ENCODE measurements around the gene TPK1. TPM values are rescaled to one million over a fixed set of nuclear protein-coding genes. Genes with fewer than 3 reads are reported as not detected.

TPK1 gene
- total and polyA plus RNA-seq, 2 of the 8 experiments (the other 6 are each of a cell fraction or from before 2014, with no cell fraction given) = 1.9 to 2.7 TPM

DNA sequence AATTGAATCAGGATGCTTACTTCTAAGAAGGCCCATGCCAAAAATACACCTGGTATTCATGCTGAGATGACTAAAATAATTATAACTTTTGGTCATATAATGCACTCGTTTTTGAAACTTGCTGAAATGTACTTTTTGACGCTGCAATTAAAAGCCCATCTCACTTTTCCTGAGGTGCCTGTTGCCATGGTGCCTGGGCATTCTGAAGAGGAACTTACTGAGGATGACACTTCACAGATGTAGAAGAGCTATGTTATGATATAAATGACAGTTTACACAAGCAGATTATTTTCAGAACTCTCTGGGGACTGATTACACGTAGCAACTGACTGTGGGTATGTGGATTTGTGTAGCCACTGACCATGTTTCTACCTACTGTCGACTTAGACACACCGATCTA lies 182.4 kb downstream of the TPK1 start:
- Histone ChIP-seq H2AK5ac (ENCODE audit: low read depth, low read length) (no peak overlapping the region), H3K56ac (replicated peaks; ENCODE audit: insufficient read length, low read depth, low read length) (no peak overlapping the region), H4K8ac (ENCODE audit: extremely low read depth, insufficient read depth, low read length) (no peak overlapping the region), H4K5ac (ENCODE audit: insufficient read length, low read depth, low read length) (no peak overlapping the region), H3K79me2 (ENCODE audit: control insufficient read depth in 1 of 2, insufficient read depth in 2 of 2, low read length in 2 of 2) (no peaks in the 10 kb centered on the region), H3K36me3 (ENCODE audit: control insufficient read depth in 2 of 4, insufficient read depth in 4 of 4, low read length in 3 of 4) (no peaks in the 10 kb centered on the region; a peak in 1 of 8 replicates), H3K4me1 (replicated peaks in 1 of 4; ENCODE audit: control insufficient read depth in 3 of 4, insufficient read depth in 4 of 4, low read length in 3 of 4) (no peaks in the 10 kb centered on the region), H3K27me3 (replicated peaks in 1 of 4; ENCODE audit: control insufficient read depth in 3 of 4, extremely low read depth in 1 of 4, insufficient read depth in 3 of 4, low read length in 3 of 4) (no peaks in the 10 kb centered on the region), H2BK20ac (ENCODE audit: low read length) (no peak overlapping the region), H4K20me1 (replicated peaks in 1 of 2; ENCODE audit: control insufficient read depth in 1 of 2, insufficient read depth in 2 of 2, low read length in 2 of 2) (no peaks in the 10 kb centered on the region), H3K9ac (replicated peaks in 1 of 4; ENCODE audit: extremely low read depth in 1 of 4, low read depth in 3 of 4, low read length in 3 of 4) (no peak overlapping the region), H2BK12ac (ENCODE audit: low read depth, low read length) (no peak overlapping the region), H3K9me3 (ENCODE audit: insufficient read depth in 2 of 2, low read depth in 1 of 2, low read length in 1 of 2) (peaks cover 6 to 10% of the 10 kb centered on the region in 2 experiments; a peak in 3 of 4 replicates), H2BK120ac (replicated peaks; ENCODE audit: low read depth, low read length) (no peak overlapping the region), H2AFZ (ENCODE audit: low read length) (no peak overlapping the region), H2BK5ac (ENCODE audit: low read depth, low read length) (no peak overlapping the region), H3K23ac (ENCODE audit: insufficient read length) (no peak overlapping the region), H3K14ac (ENCODE audit: insufficient read length) (no peak overlapping the region), H2BK15ac (ENCODE audit: low read length) (no peak overlapping the region), H3K18ac (ENCODE audit: extremely low read depth, low read length) (no peak overlapping the region), H4K91ac (replicated peaks; ENCODE audit: insufficient read length, low read length) (no peak overlapping the region), H3K4me2 (ENCODE audit: insufficient read depth in 1 of 2, low read depth in 2 of 2, low read length in 2 of 2) (no peak overlapping the region), H3K4ac (replicated peaks; ENCODE audit: insufficient read length, low read depth, low read length) (no peak overlapping the region), H3K23me2 (ENCODE audit: low read depth, low read length) (no peaks in the 10 kb centered on the region), H3K27ac (ENCODE audit: low read depth, low read length) (no peak overlapping the region), H3K79me1 (ENCODE audit: low read depth, low read length) (no peaks in the 10 kb centered on the region), H3K4me3 (ENCODE audit: extremely low read depth in 1 of 4, insufficient read depth in 2 of 4, low read depth in 3 of 4, low read length in 4 of 4) (no peak overlapping the region)
- ChIA-PET CTCF (ENCODE audit: partially characterized antibody) (no interaction called here), POLR2A (ENCODE audit: partially characterized antibody) (no interaction called here)
- DNase-seq (ENCODE audit: low read depth in 1 of 2, low spot score in 2 of 2) = no peak
- WGBS, 2 experiments (ENCODE audit: extremely low coverage in 1 of 2, insufficient coverage in 1 of 2, insufficient read length in 1 of 2, insufficient replicate concordance in 2 of 2, low coverage in 1 of 2, low lambda C conversion rate in 2 of 2, missing lambda C conversion rate in 1 of 2) = 92% methylated on average over 5 of the region's 5 CpGs; no CpG with 5 or more reads in 1 of the 2 experiments
- FAIRE-seq = no peak
- TF ChIP-seq ZNF274 (IDR thresholded peaks at IDR 0.05; ENCODE audit: borderline replicate concordance, extremely low read depth, low read length) = no peak
- no peak for TF ChIP-seq KDM4A (IDR thresholded peaks at IDR 0.05; ENCODE audit: low read depth, low read length, severe bottlenecking)
- TF ChIP-seq CTBP2 (IDR thresholded peaks at IDR 0.05; ENCODE audit: borderline replicate concordance, insufficient read depth, insufficient read length, low read length) = no peak
- TF ChIP-seq, protein P1, sequence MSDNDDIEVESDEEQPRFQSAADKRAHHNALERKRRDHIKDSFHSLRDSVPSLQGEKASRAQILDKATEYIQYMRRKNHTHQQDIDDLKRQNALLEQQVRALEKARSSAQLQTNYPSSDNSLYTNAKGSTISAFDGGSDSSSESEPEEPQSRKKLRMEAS (IDR thresholded peaks at IDR 0.05) = no peak
- no peak for TF ChIP-seq SP2 (IDR thresholded peaks at IDR 0.05; ENCODE audit: low read length)
- TF ChIP-seq EZH2 (IDR thresholded peaks at IDR 0.05; ENCODE audit: low read depth, low read length, severe bottlenecking) = no peak
- no peak for TF ChIP-seq RXRA (IDR thresholded peaks at IDR 0.05; ENCODE audit: insufficient read depth, low read depth, low read length)
- TF ChIP-seq ASH2L (IDR thresholded peaks at IDR 0.05; ENCODE audit: low read length) = no peak
- TF ChIP-seq EP300 (IDR thresholded peaks at IDR 0.05; ENCODE audit: borderline replicate concordance in 1 of 2, low read depth in 2 of 2, low read length in 2 of 2) = no peak
- no peak for TF ChIP-seq RAD21 (IDR thresholded peaks at IDR 0.05 in 1 of 2, conservative IDR thresholded peaks at IDR 0.05 in 1 of 2; ENCODE audit: low read depth in 2 of 2, low read length in 2 of 2)
- TF ChIP-seq RFX5 (IDR thresholded peaks at IDR 0.05; ENCODE audit: borderline replicate concordance, low read depth, low read length) = no peak
- TF ChIP-seq CBX8 (IDR thresholded peaks at IDR 0.05; ENCODE audit: borderline replicate concordance, low read depth, low read length) = no peak

Measured in H1 (cell line).